ENCODE measurements around the gene LMAN1L.

The LMAN1L gene

DNA sequence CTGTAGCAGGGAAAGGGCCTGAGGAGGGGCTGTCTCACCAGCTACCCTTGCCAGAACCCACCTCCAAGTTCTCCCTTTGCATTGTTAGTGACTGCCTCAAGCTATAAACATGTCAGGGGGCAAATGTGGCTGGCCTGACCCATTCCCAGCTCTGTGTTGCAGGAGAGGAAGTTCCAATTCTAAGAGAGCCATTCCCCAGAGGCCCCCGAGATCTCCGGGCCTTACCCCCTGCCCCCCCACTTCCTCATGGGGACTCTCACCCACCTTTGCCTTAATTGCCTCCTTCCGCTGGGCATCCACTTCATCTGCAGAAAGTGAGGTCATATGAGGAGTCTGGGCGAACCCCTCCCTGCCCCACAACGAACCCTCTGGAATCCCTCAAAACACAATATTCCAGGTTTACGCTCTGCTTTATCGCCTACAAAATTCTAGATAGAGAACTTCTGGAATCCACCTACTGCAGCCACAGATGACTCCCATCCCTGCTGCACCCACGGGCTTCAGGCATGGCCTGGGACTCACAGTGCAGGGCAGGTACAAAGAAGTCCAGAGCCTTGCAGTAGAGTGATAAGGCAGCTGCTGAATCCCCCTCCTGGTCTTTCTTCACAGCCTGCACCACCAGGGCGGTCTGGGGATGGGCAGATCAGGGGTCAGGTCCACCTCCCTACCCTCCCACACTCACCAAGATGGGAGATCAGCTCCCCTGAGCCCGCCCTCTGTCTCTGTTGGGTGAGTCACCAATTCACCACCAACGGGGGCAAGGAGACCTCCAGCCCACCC lies 26.3 kb downstream of the LMAN1L start:
- DNase-seq = no peak

DNA sequence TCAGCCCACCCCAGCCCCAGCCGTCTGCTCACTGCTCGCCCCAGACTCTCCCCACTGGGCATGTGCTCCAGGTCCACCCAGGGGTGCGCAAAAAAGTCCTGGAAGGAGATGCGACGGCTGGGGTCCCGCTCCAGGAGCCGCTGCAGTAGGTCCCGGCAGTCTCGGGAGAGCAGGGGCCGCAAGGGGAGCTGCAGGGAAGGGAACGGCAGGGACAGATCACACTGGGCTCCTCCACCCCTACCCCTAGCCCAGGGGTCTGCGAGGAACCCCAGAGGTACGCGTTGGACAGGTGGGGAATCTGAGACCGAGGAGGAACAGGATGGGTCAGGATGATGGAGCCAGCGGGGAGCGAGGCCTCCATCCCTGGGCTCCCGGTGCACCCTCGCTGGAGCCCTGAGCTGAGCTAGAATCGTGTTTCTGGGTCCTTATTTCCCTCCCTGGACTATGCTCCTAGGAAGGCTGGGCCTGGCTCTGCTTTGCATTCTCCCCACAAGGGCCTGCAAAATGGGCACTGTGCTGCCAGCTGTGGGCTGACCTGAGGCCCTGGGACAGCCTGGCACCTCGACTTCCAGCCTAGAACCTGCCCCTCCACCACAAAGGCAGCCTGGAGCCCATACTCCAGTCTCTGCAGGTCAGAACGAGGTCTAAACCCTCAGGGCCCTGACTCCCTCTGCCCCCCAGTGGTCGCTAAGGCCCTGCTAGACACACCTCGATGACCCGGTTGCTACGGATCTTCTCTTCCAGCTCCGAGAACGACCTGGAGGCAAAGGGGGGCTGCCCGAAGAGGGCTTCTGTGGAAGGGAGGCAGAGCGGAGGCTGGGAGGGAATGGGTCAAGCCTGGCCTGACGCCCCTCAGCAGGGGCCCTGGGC lies 27.1 kb downstream of the LMAN1L start:
- no peak for DNase-seq

DNA sequence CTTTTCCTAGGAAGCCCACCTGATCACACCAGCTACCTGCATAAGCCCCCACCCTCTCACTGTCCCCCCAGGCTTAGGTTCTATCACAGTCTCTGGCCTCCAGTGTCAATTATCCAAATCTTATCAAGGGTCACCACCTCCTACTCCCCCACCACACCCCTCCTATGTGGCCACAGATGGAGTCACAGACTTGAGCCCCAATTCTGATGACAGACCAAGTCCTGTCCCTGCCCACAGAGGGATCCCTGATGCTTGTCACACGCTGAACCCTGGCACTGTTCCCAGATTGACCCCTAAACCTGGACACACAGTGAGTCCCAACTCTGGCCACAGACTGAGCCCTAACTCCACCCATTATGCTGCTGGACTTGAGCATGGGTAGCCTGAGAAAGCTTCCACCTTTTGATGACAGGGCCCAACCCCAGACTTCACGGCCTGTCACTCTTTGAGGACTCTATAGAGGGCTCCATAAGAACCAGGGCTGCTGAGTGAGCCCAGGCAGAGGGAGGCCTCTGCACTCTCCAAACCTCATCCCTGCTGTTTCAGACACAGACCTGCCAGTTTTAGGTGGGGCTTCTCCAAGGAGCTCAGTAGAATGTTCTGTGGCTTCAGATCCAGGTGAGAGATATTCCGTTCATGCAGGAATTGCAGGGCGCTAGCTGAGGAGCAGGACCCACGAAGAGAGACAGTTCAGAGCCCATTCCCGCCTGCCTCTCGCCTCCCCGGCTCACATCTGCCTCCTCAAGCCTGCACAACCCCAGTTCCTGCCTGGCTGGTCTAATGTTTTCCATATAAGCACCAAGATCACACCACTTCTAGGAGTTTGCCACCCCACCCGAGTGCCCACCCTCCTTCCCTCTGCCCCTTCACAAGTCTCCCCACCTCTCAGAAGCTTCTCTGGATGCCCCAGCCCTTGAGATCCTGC lies 28.5 kb downstream of the LMAN1L start:
- DNase-seq = no peak

DNA sequence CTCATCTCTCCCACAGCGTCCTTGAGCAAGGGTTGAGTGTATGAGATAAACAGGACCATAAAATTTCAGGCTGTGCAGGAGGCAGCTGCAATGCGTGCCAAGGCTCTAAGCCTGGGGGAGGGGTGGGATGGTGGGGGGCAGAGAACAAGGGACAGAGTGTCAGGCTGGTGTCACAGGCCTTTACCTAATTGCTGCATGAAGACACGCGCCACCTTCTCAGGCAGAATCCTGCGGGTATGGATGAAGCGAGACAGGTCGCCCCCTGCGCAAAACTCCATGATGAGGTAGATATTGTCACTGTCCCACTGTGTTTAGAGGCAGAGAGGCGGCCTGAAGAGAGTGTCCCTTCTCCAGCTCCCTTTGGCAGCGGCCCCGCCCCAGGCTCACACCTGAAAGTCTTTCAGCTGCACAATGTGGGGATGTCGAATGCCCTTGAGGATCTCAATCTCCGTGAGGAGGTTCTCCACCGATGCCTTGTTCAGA lies 29.3 kb downstream of the LMAN1L start:
- DNase-seq = no peak

DNA sequence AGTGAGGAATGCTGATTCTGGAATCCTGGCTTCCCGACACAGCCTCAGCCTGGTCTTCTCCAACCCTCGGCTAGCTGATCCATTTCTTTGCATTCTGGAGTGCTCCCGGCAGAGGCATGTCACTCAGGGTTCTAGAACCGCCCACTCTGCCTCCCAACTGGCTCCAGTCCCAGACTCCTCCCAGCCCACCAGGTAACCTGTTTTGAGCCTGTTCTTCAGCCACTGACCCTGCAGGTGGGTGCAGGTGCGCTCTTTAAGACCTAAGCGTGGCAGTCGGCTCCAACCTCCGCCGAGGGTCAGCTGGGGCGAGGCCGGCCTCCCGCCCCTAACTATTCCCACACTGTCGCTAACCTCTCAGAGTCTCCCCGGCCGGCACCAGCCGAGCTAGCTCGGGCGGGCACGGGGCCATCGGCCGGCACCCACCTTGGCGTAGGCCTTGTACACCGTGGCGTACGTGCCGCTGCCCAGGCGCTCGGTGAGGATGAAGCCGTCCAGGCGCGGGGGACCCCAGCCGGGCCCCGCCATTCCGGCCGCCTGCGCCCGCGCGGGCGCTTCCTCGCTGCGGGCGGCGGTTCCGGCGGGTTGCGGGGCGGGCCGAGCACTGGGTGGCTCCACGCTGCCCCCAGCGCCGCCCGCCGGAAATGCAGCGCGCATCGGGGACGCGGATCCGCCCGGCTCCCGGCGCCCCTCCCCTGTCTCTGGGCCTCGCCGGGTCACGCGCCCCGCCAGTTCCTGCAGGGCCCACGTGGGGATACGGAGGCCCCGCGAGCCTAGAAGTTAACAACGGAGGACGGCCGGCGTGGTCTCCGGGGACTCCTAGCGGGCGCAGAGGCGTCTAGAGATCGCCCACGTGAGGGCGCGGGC lies 30.2 kb downstream of the LMAN1L start, which contains the start of gene ULK3:
Gene ULK3, minus strand, starts transcription at position 576 of the 864 bp plus-strand sequence. Its CDS starts 51 bp downstream, at position 525.
- DNase-seq = peak; percentile 94

DNA sequence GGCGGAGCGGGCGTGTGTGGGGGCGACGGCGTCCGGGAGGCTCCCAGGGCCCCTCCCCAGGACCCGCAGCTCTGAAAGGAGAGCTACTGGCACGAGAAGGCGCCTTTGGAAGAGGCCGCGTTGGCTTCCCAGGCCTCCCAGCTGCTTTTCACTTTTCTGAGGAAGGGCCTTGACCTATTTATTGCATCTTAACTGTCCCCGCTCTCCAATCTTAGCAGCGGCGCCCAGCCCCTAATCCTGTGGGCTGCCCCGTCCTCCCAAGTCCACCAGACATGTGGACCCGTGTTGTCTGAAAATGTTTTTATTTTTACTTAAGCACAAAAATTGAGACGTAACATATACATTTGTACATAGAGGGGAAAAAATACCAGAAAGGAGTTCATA lies 30.8 kb downstream of the LMAN1L start:
- DNase-seq = no peak

DNA sequence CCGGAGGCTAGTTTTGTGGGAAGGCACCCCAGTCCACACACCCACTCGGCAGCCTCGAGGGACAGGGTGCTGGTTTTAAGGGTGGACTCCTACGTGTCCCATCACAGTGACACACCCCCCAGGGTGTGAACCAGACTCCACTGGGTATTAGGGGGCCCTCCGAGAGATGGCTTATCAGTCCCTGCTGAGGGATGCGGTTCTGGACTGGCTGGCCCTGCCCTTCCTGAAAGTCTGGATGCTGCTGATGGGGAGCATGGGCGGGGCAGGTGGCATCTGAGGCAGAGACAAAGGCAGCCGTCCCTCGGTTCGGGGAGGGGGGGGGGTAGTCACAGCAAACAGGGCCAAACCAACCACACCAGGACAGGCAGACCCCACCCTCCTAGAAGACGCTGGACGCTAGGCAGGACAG lies 31.3 kb downstream of the LMAN1L start:
- no peak for DNase-seq

DNA sequence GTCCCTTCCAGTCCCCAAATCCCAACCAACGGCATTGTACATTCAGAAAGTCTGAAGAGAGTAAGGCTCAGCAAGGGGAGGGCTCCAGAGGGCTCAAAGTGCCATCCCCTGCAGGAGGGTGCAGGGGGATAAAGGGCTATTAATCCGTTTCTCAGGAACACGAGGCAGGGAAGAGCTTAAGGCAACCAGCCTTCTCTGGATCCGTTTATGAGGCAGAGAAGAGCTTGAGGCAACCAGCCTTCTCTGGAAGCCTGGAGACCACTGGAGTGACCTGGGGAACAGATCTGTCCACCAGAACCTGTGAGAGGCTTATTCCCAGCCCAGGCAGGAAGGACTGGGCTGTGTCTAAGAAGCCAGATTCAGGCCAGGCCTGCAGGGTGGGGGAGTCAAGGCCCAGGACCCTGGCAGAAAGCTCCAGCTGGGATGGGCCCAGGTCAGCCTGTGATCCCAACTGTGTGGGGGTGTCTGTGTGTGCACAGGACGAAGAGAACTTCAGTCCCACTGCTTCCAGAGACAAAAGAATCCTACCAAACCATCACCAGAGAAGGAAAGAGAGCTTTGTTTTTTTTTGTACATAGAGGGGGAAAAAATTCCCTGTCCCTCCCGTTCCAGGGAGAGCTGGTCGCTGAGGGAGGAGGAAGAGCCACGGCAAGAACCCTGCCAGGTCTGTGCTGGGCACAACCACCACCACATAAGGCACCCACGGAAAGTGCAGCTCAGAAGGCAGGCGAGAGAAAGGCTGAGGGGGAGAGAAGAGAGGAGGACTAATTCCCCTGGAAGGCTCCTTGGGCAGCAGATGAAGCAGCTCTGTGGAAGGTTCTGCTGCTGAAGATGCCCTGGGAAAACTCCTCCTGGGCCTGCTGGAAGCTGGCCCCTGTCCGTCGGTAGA lies 31.9 kb downstream of the LMAN1L start:
- no peak for DNase-seq

DNA sequence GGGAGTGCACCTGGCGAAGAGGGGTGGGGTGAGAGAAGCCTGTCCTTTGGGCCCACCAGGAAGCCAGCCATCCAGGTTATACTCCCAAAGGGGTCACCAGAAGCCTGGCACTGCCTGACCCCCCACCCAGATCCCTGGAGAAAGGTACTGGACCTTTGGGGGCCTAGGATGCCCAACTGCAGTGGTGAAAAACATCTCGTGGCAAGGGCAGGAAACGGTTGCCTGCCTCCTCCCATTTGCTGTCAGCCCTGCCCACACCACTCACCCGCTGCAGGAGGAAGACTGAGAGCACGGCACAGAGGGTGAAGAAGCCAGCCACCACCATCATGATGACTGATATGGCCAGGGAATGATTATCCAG lies 32.6 kb downstream of the LMAN1L start:
- no peak for DNase-seq

DNA sequence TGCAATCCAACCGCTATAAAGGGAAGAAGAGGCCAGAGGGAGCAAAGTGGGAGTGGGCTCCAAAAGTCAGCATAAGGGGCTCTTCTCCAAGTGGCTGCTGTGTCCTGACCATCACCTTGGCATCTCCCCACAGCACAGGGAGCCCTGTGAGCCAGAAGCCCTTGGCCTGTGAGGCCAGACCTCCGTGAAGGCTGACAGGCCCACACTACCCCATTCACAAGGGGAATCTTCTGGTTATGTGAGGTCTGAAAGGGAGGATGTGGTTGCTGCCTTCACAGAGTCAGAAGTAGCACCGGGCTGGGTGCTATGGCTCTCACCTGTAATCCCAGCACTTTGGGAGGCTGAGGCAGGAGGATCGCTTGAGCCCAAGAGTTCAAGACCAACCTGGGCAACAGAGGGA lies 32.9 kb downstream of the LMAN1L start:
- DNase-seq = no peak

DNA sequence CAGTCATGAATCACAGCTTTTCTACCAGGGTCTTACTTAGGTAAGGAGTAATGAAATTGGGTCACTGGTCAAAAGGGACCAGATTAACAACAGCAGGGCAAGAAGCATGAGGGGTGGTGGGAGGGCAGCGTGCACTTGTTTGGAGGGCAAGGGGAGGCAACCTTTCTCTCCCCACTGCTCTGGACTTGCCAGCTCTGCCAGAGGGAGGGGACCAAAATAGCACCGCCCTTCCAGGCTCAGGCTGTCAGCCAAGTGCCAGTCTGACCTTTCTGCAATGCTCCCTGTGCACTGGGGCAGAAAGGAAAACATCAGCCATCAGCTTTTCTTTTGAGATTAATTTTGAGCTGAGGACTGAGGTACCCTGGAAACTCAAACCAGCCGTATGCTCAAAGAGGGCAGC lies 34.8 kb downstream of the LMAN1L start:
- DNase-seq = no peak

DNA sequence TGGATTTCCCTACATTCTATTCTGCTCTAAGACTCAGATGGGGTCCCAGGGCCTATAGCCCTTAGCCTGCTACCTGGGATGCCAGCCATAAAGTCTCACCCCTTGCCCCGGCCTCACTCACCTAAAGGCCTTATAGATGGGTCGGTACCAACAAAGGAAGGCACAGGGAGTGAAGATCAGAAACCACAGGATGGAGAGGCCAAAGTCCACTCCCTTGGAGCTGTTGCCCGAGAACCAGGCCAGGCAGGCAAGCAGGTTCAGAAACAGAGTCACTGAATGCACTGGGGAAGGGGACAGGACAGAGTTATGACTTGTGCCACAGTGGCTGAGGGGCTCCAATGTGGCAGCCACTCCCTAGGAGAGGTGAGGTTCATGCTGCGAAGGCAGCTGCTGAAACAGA lies 37.8 kb downstream of the LMAN1L start:
- no peak for DNase-seq

DNA sequence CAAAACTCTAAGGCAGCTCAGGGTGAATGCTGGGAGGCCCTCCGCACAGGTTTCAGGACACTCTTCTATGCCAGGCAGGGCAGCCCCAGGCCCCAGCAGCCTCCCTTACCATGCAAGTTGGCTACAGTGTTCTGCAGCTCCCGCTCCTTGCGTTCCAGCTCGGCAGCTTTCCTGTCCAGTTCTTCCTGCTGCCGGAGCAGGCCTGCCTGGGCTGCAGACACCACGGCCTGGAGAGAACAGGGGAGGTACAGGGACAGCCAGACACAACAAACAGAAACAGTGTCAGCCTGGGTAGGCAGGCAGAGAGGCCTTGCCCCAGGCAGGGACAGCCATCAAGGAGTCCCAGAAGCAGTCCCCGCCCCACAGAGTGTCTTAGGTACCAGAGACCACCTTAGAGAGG lies 39.3 kb downstream of the LMAN1L start:
- no peak for DNase-seq

DNA sequence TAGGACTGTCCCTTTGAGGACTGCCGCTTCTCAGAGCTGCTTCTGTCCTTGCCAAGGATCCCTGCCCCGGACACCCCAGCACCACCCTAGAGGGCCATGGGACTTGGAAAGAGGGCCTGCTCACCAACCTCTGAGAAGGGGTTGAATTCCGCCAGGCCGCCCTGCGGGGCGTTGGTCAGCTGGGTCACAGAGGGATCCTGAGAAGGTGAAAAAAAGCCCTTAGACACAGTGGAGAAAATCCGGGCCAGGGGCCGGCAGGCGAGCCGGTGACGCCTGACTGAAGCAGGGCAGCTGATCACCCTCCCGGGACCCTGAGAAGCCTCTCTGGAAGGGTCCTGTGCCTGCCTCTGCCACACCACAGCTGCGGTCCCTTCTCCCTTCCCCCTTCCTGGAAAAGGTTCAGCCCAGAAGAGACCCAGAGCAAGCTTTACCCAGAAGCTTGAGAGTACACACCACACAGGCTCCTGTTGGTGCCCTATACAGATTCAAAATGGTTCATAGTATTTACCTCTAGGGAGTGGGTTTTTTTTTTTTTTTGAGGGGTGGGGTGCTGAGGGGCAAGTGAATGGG lies 41.9 kb downstream of the LMAN1L start:
- DNase-seq = no peak

DNA sequence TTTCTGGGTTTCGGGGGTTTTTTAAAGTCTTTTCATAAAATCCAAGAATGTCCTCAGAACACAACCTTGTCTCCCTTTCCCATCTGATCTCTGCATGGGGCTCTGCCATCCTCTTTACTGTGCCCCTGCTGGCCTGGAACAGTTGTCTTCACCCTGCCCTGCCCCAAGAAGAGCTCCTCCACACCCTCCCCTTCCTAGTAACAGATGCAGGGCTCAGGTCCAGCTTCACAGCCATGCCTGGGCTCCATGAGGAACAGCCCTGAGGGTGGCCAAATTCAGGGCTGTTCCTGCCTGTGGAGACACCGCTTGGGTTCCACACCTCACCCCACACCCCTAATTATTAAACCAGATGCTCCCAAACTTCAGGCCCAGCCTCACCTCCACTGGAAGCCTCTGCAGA lies 43.2 kb downstream of the LMAN1L start:
- no peak for DNase-seq

DNA sequence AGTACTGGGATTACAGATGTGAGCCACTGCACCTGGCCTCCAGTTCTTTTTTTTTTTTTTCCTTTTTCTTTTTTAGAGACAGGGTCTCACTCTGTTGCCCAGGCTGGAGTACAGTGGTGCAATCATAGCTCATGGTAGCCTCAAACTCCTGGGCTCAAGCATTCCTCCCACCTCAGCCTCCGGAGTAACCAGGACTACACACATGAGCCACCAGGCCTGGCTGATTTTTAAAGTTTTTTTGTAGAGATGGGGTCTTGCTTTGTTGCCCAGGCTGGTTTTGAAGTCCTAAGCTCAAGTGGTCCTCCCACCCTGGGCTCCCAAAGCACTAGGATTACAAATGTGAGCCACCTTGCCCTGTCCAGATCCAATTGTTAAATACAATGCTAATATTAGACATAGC lies 43.9 kb downstream of the LMAN1L start:
- DNase-seq = no peak

DNA sequence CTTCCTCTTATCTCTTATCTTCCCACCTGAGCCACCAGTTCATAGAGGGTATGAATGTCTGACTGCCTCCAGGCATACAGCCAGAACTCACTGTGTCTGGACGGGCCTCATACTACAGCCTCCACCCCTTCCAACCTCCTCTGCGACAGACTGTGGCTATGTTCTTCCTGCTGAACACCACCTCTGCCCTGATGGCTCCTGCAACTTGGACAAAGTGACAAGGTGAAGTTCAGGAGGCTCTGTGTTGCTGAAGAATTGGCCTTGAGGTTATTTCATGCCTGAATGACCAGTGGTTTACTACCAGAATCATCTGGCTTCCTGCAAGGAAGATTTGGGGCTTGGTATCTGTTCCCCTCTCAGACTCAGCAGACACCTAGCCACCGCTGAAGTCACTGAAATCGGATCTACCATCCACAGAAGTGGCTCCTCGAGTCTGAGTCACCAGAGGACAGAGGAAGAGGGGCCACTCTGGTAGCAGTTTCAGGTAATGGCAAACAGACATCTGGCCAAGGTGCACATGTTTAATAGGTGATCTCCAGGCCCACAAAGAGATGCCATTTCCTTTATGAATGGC lies 44.5 kb downstream of the LMAN1L start:
- peak; percentile 94 for DNase-seq

DNA sequence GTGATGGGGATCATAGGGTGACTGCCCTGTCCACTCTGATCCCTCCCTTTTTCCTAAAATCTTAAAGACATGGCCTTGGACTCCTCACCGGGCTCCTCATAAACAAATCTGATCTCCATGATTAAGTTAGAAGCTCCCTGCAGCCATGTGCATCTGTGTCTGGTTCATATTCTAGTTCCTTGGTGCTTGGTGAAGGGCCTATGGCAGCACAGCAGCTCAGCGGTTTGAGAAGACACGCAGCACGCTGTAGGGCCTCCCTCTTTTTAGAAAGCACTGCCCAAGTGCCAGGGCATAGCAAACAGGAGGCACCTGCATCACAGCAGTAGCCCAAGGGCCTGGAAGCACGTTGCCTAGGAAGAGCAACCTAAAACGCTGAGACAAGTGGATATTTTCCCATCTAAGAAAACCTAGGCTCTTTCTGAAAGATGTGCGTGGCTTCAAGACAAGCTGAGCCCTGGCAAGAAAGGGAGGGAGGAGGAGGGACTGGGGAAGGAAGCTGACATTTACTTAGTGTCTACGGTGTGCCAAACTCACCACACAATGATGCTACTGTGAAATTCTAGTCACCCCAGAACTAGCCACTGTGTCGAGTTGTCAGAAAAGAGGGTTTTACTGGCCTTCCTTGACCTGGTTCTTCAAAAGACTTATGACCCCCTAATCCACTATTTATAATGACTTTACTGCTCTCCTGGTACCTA lies 45.2 kb downstream of the LMAN1L start:
- DNase-seq = peak; percentile 76

DNA sequence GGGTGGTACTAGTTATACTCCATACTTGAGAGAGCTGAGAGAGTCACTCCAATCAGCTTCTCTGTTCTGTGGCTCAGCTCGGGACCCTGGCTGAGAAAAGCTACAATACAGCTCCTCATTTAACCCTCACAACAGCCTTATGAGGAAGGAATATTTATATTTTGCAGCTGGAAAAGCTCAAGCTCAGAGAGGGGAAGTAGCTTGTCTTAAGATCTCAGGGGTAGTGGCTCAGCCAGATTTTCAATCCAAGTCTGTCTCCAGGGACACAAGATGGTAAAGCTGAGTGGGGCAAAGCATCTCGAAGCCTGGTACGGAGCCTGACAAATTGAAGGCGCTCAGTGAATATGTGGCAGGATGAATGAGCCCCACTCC lies 45.7 kb downstream of the LMAN1L start:
- DNase-seq = peak; percentile 41

Measured in DMS53 (cell line).